HG03378 (cell line): ENCODE results near the gene MICALL1.

ENCODE experiments used
- ATAC-seq: cut with Tn5 transposase; IDR thresholded peaks from one replicate; pipeline ENCODE4 v1.9.1; 2021; ENCODE audit warnings: mild to moderate bottlenecking, moderate library complexity; ENCODE audit not compliant: unreplicated experiment

The MICALL1 gene

DNA sequence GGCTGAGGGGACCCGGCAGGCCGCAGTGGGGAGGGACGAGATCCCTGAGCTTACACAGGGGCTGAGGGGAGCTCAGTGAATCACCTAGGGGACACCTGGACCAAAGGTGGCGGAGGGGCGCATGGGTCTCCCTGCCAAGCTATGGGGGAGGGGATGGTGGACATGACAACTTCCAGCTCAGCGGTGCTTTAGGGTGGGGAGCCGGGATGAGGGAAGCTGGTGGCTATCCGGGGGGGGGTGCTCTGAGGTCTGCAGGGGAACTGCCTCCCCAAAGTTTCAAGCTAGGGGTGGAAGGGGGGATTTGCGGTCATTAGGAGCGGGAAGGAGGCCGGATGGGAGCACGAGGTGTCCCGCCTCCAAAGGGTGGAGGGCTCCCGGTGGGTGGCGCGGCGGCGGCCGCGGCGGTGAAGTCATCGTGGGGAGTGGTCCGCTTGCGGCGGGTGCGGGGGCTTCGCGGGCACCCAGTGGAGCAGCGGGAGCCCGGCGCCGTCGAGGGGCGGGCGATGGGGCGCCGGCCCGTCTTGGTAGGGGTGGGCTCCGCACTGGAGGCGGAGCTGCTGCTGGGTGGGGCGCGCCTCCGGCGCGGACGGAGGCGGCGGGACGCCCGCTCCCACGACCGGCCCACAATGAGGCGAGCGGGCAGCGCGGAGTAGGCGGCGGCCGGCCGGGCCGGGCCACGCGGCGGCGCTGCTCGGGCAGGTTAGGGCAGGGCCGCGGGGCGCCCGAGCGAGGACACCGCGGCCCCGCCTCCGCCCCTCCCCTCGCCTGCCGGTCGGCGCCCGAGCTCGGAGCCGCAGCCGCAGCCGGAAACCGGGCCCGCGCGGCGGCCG, at the start of gene MICALL1:
TSS of gene MICALL1 (plus strand) at position 764 of the 830 bp plus-strand sequence. CDS start 126 bp downstream, outside the sequence.
- ATAC-seq: no peak

DNA sequence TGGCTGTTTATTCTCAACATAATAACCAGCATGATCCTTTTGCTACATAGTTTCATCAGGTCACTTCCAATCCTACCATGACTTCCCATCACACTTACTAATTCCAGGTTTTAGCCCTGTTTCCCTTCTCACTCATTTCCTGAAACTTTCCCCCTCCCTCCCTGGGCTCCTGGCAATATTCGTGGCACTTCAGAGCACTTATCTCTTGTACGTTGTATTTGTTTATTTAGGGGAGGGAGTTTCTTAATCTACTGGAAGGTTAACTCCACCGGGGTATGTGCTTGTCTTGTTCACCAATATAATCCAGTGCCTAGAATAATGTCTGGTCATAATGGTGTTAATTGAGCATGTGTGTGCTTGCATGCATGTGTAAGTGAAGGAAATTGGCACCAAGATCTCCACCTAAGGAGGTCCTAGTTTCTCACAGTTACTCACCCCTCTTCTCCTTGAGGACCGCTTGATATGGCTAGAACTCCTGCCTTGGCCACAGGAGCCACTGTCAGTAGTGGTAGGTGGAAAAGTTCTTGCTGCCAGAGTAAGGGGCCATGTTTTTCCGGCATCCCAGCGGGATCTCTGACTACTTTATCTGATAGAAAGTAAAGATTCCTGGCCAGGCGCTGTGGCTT, 45.2 kb upstream of the MICALL1 start:
- no peak for ATAC-seq

GRCh38 chr22:37862570-37863325, 43.3 kb upstream of the MICALL1 start:
- ATAC-seq: no peak

GRCh38 chr22:37865510-37865909, 40.6 kb upstream of the MICALL1 start:
- no peak for ATAC-seq

- ATAC-seq: no peak
These were observed 35.8 kb upstream of the MICALL1 start for GRCh38 chr22:37870273-37870672.

DNA sequence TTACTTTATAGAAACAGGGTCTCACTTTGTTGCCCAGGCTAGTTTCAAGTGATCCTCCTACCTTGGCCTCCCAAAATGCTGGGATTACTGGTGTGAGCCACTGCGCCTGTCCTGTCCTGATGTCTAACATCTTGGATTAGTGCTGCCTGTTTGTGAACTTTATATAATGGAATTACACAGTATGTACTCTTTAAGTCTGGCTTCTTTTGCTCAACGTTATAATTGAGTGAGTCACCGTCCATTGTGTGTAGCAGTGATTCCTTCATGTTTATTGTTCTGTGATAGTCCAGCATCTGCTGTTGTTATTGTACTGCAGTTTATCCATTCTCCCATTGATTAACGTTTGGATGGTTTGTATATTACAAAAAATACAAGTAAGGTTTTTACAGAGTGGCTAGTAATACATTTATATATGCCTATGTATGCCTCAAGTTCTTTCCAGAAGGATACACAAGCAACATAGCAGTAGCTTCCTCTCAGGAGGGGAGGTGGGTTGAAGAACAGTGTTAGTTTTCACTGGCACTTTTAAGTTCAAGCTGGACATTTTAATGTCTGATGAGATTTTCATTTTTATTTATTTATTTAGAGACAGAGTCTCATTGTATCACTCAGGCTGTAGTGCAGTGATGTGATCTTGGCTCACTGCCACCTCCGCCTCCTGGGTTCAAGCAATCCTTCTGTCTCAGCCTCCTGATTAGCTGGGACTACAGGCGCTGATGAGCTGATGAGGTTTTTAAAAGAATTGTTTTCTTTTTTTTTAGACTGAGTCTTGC, 25.2 kb upstream of the MICALL1 start:
- no peak for ATAC-seq

DNA sequence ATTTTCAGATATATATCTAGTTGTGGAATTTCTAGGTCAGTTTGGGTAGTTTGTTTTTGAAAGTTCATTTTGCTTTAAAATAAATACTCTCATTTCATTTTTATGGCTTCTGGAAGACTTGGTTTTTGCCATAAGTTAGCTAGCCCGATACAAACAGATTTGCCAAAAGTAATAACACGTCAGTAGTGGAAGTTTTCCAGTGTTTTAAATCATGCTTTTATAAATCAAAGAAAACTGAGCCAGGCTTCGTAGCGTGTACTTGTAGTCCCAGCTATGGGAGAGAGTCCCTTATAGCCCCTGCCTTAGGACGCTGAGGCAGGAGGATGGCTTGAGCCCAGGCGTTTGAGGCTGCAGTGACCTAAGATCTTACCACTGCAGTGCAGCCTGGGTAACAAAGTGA, 21.7 kb upstream of the MICALL1 start:
- no peak for ATAC-seq

DNA sequence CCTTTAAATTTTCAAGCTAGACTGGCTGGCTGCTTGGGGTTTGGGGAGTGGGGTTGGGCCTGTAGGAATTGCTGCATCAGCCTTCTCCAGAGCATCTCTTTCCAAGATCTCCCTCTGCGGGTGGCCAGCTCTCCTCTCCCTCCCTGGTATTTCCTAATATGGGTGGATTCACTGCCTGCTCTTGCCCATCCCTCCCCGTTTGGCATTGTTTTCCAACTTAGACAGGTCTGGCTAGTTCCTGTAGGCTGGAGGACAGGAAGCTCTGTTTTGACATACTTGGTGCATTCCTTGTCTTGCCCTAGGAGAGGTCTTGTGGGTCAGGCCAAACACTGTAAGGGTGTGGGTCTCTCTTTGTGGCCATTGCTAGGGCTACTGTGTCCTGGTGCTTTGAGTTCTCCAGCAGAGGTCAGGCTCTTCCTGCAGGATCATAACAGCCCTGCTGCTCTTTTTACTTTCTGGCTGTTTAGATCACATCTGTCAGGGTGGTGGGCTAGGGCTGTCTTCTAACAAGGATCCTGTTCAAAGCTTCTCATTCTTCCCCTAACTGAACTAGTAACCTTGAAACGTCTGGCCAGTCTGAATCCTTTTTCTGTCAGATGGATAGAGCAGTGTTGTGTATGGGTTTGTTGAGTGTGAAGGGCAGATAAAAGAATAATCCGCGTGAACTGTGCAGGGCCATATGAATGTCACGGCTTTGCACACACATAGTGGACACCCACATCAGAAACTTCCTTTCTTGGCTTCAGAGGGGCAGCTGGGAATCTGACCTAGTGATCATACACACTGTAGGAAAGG, 18.3 kb upstream of the MICALL1 start:
- no peak for ATAC-seq

DNA sequence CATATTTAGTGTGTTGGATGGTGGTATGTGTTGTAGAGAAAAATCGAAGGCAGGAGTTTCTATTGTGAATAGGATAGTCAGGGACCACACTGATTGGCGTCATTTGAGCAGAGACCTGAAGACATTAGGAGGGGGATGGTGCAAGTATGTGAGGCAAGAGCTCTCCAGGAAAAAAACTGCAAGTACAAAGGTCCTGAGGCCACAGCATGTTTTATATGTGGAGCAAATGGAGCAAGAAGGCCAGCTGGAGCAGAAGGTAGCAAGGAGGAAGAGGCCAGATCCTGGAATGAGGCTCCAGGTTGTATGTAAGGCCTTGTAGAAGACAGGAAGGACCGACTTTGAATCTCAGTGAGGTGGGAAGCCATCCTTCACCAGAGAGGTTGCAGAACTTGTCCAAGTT, 14.2 kb upstream of the MICALL1 start:
- ATAC-seq: no peak

- no peak for ATAC-seq
These were observed 13.3 kb upstream of the MICALL1 start for GRCh38 chr22:37892566-37893335.

DNA sequence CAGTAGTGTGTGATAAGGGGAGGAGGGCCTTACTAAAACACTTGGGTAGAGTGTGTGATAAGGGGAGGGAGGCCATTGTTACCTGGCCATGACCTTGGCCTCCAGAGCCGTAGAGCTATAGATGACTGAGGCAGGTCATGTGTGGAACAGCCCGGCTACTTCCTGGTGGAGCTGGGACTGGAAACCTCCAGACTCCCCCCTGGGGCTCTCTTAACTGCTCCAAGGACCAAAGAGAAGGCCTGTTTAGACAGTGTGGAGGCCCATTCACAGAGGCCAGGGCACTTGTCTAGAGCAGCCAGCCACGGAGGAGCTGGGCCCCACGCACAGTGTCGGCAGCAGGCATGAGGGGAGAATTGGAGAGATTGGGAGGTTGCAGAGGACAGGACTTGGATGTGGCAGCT, 12.5 kb upstream of the MICALL1 start:
- ATAC-seq: no peak

DNA sequence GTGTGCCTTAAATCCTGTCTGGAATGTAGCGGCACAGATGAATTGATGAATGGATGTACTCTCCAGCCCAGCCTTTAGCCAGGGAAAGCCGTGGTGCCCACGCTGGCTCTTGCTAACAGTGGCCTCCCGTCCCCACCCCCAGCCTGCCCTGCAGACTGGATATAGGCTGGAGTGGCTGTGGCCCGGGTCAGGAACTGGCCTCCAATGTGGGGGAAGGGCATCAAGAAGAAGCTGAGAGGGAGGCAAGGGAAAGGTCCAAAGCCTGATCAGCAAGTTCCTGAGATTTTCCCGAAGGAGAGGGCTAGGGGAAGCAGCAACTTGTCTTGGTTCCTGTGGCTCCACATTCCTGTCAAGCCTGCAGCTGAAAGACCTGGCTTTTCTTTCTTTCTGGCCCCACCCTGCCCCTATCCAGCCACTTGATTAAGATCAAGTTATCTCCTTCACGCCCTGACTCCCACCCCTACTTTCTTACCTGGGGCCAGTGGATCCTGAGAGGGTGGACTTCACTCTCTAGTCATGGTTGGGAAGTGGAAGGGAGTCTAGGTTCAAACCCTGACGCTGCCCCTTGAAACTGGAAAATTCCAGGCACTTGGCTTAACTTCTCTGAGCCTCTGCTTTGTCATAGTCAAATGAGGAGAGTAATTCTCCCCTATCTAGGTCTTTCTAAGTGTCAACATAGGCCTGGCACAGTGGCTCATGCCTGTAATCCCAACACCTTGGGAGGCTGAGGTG, 11.0 kb upstream of the MICALL1 start:
- no peak for ATAC-seq

GRCh38 chr22:37896181-37896592, 9.9 kb upstream of the MICALL1 start:
- peak; percentile 58 for ATAC-seq

DNA sequence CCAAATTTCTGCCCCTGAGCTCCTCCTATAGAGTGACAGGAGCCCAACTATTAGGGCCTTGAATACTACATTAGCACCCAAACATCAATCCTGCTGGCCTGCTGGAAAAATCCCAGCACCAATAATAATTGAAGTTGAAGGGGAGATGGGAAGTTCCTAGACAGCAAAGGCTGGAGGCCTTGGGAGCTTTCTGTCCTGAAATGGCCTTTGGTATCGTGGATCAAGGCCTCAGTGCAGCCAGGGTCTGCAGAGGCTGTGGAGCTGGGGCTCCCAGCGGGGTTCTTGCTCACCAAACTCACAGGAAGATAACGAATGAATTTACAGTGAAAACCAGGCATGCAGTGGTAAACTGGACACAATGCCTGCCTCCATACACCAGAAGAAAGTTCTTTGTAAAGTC, 9.2 kb upstream of the MICALL1 start:
- ATAC-seq: no peak

DNA sequence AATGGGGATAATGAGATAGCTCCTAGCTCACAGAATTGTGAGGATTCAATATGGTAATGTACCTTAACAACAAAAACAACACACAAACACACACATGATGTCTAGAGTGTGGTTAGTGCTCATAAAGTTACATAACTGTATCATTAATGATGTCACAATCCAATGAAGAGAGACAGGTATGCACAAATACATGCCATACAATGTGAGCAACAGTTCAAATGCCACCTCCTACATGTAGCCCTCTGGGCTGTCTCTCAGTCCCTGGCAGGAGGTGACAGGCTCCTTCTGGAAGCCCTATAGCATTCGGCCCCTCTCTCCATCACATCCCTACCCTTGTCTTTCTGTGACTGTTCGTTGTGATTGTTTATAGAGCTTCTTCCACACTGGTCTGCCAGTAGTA, 8.3 kb upstream of the MICALL1 start:
- ATAC-seq: no peak

DNA sequence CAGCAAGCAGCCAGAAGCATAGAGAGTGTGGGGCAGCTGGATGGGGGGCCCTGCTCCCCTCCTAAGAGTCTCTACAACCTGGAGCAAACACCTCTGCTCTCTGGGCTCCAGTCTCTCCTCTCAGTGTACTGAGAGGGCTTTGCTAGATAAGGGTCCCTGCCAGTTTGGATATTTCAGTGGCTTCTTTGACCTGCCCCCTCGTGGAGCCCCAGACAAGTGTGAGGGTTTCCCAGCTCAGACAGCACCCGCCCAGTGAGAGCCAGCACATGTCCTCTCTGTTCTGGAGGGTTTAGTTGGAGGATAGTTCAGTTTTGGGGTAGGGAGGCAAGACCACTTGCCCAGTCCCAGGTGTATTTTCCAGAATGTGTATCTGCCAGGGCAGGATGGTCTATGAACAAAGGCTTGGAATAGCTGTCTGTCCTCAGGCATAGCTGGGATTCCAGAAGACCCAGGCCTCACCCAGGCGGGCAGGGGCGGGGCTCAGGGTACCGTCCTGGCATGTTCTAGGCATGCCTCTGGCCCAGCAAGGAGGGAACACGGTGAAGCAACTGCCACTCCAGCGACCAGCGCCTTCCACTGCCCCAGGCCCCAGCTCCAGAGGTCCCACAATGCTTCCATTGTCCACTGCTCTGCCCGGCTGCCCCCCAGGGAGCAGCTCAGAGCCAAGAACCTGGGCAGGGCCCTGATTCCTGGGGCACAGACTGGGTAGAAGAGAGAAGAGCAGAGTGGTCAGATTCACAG, 7.5 kb upstream of the MICALL1 start:
- no peak for ATAC-seq

GRCh38 chr22:37904572-37905533, 1.2 kb upstream of the MICALL1 start:
- ATAC-seq: no peak
